HG02938 (cell line): ENCODE data around the gene MIDN.

Experiments used
- ATAC-seq: cut with Tn5 transposase; IDR thresholded peaks from one replicate; pipeline ENCODE4 v1.9.1; 2021; ENCODE audit warnings: mild to moderate bottlenecking, moderate library complexity; ENCODE audit not compliant: unreplicated experiment

The MIDN gene

GRCh38 chr19:1256646-1257474 is 8.5 kb downstream of the MIDN start:
- no peak for ATAC-seq

- no peak for ATAC-seq
Observed at GRCh38 chr19:1257475-1258162, 9.2 kb downstream of the MIDN start.

- ATAC-seq: no peak
Observed at GRCh38 chr19:1258163-1258492, 9.7 kb downstream of the MIDN start.

GRCh38 chr19:1258707-1259205 is 10.4 kb downstream of the MIDN start:
- ATAC-seq: no peak

- ATAC-seq: no peak
Observed at GRCh38 chr19:1259206-1259875, 11.0 kb downstream of the MIDN start.

GRCh38 chr19:1259876-1260748 is 11.7 kb downstream of the MIDN start:
- peak; percentile 7 for ATAC-seq

GRCh38 chr19:1260749-1261537 is 12.6 kb downstream of the MIDN start:
- peak; percentile 40 for ATAC-seq

GRCh38 chr19:1261538-1261797 is 13.1 kb downstream of the MIDN start:
- ATAC-seq: no peak

GRCh38 chr19:1261798-1262622 is 13.6 kb downstream of the MIDN start:
- no peak for ATAC-seq

GRCh38 chr19:1262623-1263123 is 14.3 kb downstream of the MIDN start:
- no peak for ATAC-seq

GRCh38 chr19:1263188-1263587 is 14.8 kb downstream of the MIDN start:
- ATAC-seq: no peak

GRCh38 chr19:1264801-1265614 is 16.6 kb downstream of the MIDN start:
- no peak for ATAC-seq

- no peak for ATAC-seq
Observed at GRCh38 chr19:1265615-1266128, 17.3 kb downstream of the MIDN start.

- peak; percentile 23 for ATAC-seq
Observed at GRCh38 chr19:1266129-1266915, 17.9 kb downstream of the MIDN start.

GRCh38 chr19:1266916-1267476 is 18.6 kb downstream of the MIDN start:
- peak; percentile 10 for ATAC-seq

GRCh38 chr19:1267477-1268225 is 19.3 kb downstream of the MIDN start:
- no peak for ATAC-seq
